Liver (tissue), 3 donors: Measurements from ENCODE around the gene ELP4.

Experiments used
- CTCF ChIP-seq: fragments of 150-350 bp; IDR thresholded peaks from 2 replicates; pipeline ENCODE4 v1.5.1; 2017; ENCODE audit warnings: improper control_type of control experiment, low read depth, low read length; ENCODE audit not compliant: missing input control
- GABPA ChIP-seq, 2 donors: IDR thresholded peaks in 1 of 2; conservative IDR thresholded peaks in 1 of 2; 2 replicates each; pipeline ENCODE4 v1.6.1; 2016; ENCODE audit warnings: antibody characterized with exemption in 2 of 2, mild to moderate bottlenecking in 1 of 2, moderate library complexity in 1 of 2
- SP1 ChIP-seq: IDR thresholded peaks from 2 replicates; pipeline ENCODE4 v1.6.1; 2018; ENCODE audit warnings: antibody characterized with exemption, mild to moderate bottlenecking
- TAF1 ChIP-seq: conservative IDR thresholded peaks from 2 replicates; pipeline ENCODE4 v1.6.1; 2016; ENCODE audit warnings: antibody characterized with exemption, mild to moderate bottlenecking
- donor health status: healthy.
- donor health status: healthy.

DNA sequence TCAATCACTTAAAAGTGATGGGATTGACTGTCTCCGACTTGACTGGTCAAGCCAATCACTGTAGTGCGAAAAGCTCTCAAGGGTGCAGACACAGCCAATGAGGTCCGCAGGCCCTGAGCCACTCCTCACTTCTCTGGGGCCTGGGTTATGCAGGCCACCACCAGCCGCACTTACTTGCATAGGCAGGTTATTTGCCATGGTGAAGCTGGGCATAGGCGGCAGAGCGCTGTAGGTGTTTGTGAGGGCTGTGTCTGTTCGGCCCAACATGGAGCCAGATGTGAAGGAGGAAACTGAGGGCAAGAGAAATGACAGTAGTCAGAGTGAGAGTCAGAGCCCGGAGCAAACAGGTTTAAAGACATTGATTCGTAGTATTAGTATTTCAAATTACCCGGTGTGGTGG lies 283.7 kb downstream of the ELP4 start:
- TF ChIP-seq CTCF: no peak
- no peak for TF ChIP-seq SP1
- no peak for TF ChIP-seq GABPA (IDR thresholded peaks at IDR 0.05 in 1 of 2, conservative IDR thresholded peaks at IDR 0.05 in 1 of 2)
- TF ChIP-seq TAF1: no peak
